PFSK-1 (cell line): Measurements from ENCODE around the gene PSAPL1.

Experiments
- FOXP2 ChIP-seq: optimal IDR thresholded peaks from 2 replicates; pipeline ENCODE3; 2011; ENCODE audit warnings: borderline replicate concordance, control low read depth, inconsistent platforms; ENCODE audit not compliant: insufficient read depth; ENCODE audit errors: extremely low read length, extremely low read depth
- POLR2AphosphoS5 ChIP-seq: IDR thresholded peaks from 2 replicates; pipeline ENCODE4 v1.6.1; 2012; ENCODE audit warnings: low read depth, mild to moderate bottlenecking, control low read depth, low read length, moderate library complexity
- REST ChIP-seq, 2 experiments: IDR thresholded peaks; 2 replicates each; pipeline versions ENCODE4 v1.6.1 to v1.8.0; 2011 to 2012; ENCODE audit warnings: low read depth in 2 of 2, low read length in 2 of 2, control low read depth in 1 of 2, inconsistent platforms in 1 of 2, mild to moderate bottlenecking in 1 of 2, moderate library complexity in 1 of 2; ENCODE audit not compliant: insufficient read depth in 1 of 2
- SIN3A ChIP-seq: IDR thresholded peaks from 2 replicates; pipeline ENCODE4 v1.6.1; 2012; ENCODE audit warnings: mild to moderate bottlenecking, low read length, moderate library complexity, borderline replicate concordance; ENCODE audit not compliant: insufficient read depth
- TAF1 ChIP-seq: IDR thresholded peaks from 2 replicates; pipeline ENCODE4 v1.6.1; 2012; ENCODE audit warnings: low read length, control low read depth, borderline replicate concordance; ENCODE audit not compliant: insufficient read depth

The PSAPL1 gene

GRCh38 chr4:7477695-7478094 is 43.0 kb upstream of the PSAPL1 start:
- TF ChIP-seq POLR2AphosphoS5 (no peak), TAF1 (no peak), SIN3A (no peak), REST (IDR thresholded peaks at IDR 0.05; ENCODE audit: insufficient read depth in 1 of 2, low read depth in 2 of 2, low read length in 2 of 2) (no peak), FOXP2 (no peak)

- no peak for TF ChIP-seq SIN3A
These were observed 42.1 kb upstream of the PSAPL1 start for GRCh38 chr4:7476820-7477219.

DNA sequence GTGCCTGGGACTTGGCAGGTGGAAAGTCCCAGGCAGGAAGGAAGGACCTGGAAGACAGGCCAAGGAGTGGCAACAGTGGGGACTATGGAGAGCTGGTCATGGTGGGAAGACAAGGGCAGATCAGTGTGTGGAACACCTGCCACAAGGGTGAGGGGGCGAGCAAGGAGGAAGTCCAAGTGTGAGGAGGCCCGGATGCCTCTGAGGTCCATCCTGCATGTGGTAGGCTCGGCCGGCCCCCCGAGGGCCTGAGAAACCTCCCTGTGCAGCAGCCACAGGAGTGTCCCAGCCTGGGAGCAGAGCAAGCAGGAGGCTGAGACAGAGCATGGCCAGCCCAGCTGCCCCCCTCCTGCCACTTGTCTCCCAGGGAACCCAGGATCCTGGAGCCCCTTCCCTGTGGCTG is 40.5 kb upstream of the PSAPL1 start:
- TF ChIP-seq TAF1: no peak
- no peak for TF ChIP-seq REST (IDR thresholded peaks at IDR 0.05; ENCODE audit: insufficient read depth in 1 of 2, low read depth in 2 of 2, low read length in 2 of 2)
- no peak for TF ChIP-seq SIN3A
- no peak for TF ChIP-seq FOXP2
- no peak for TF ChIP-seq POLR2AphosphoS5

GRCh38 chr4:7474320-7474719 is 39.6 kb upstream of the PSAPL1 start:
- TF ChIP-seq FOXP2 (no peak), POLR2AphosphoS5 (no peak)

- TF ChIP-seq POLR2AphosphoS5 (no peak), TAF1 (no peak), FOXP2 (no peak), SIN3A (no peak), REST (IDR thresholded peaks at IDR 0.05; ENCODE audit: insufficient read depth in 1 of 2, low read depth in 2 of 2, low read length in 2 of 2) (no peak)
These were observed 38.4 kb upstream of the PSAPL1 start for GRCh38 chr4:7473081-7473480.

GRCh38 chr4:7472442-7473013 is 37.8 kb upstream of the PSAPL1 start:
- TF ChIP-seq TAF1 (no peak), SIN3A (no peak), FOXP2 (no peak), POLR2AphosphoS5 (no peak), REST (IDR thresholded peaks at IDR 0.05; ENCODE audit: insufficient read depth in 1 of 2, low read depth in 2 of 2, low read length in 2 of 2) (no peak)
